ENCODE measurements around the gene MAK.
"Not testable (repeated sequence)": the region's sequence is repeated elsewhere in the genome, so short reads cannot be mapped to it uniquely, and the experiment has no call there.

The MAK gene

GRCh38 chr6:10792101-10792500 lies 46.2 kb downstream of the MAK start:
- in situ Hi-C loops (cut with MboI; ENCODE audit: low sequenced_read_pairs) = loop anchor here (10.0 kb wide), 1 partner anchor 277 kb away; no protein-coding TSS in a partner anchor

DNA sequence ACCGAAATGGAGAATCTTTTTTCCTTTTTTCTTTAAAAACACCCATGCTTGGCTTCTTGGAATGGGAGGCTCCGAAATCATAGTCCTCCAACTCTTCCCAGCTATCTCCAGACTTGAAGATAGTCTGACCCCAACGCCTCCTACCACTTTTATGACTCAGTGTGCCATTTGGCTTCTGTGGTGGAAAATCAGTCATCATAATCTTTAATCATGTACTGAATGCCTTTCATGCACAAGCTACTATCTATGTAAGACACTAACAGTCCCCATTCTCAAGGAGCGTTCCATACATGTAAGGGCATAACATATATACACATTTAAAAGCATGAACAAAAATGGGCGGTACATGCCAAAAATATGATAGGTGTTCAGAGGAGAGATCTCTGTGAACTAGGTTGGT lies 46.7 kb downstream of the MAK start:
- in situ Hi-C loops (cut with MboI; ENCODE audit: low sequenced_read_pairs) = loop anchor here (10.0 kb wide), 1 partner anchor 277 kb away; no protein-coding TSS in a partner anchor

DNA sequence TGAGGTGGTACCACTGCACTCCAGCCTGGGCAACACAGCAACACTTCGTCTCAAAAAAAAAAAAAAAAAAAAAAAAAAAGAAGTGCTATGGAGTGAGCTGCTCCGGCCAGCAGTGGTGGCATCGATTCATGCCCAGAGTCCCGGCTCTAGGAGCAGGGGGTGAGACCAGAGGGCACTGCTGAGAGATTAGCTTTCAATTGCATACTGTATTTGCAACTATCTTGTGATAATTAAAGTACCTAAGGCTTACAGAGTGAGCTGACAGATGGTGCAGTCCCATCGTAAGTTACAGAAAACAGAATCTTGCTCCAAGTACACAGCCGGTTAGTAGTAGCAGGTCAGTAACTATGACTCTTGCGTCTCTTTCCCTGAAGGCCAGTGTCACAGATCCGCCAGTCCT lies 59.3 kb downstream of the MAK start:
- in situ Hi-C loops (cut with MboI; ENCODE audit: low sequenced_read_pairs) = no loop called here

DNA sequence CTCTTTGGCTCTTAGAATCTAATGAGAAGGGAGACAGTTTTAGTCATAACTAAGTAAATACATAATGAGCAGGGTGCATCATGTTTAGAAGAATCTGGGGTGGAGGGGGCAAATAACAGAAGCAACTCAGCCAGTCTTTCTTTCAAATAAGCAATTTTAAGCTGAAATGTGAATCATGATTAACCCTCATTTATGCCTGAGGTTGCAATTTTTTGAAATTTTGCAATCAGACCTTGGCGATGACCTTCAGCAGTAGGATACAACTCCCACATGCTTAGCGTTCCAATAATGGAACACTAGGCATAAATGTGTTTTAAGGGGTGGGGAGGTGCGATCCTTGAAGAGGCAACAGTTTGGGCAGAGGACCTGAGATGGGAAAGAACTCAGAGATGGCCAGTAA lies 60.1 kb downstream of the MAK start:
- in situ Hi-C loops (cut with MboI; ENCODE audit: low sequenced_read_pairs) = no loop called here

GRCh38 chr6:10771371-10771894 lies 66.9 kb downstream of the MAK start:
- in situ Hi-C loops (cut with MboI; ENCODE audit: low sequenced_read_pairs) = no loop called here

DNA sequence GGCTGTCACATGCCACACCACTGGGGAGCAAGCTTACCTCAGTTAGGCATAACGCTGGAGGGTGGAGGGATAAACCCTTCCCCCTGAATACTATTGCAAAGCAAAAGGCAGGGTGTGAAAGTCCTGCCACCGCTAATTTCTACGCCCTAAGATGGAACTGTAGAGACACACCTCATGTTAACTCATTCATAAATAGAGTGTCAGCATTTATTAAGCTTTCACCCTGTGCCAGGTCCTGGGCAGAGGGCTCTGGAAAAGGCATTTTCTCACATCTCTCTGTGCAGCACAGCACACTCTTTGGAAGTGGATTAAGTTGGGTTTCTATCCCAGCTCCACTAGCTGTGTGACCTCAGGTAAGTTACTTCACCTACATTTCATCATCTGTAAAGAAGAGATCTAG lies 68.9 kb downstream of the MAK start:
- in situ Hi-C loops (cut with MboI; ENCODE audit: low sequenced_read_pairs) = no loop called here

- in situ Hi-C loops (cut with MboI; ENCODE audit: low sequenced_read_pairs) = no loop called here
These were observed 75.3 kb downstream of the MAK start for GRCh38 chr6:10763006-10763405.

GRCh38 chr6:10759884-10760329 lies 78.4 kb downstream of the MAK start:
- in situ Hi-C loops (cut with MboI; ENCODE audit: low sequenced_read_pairs) = no loop called here

DNA sequence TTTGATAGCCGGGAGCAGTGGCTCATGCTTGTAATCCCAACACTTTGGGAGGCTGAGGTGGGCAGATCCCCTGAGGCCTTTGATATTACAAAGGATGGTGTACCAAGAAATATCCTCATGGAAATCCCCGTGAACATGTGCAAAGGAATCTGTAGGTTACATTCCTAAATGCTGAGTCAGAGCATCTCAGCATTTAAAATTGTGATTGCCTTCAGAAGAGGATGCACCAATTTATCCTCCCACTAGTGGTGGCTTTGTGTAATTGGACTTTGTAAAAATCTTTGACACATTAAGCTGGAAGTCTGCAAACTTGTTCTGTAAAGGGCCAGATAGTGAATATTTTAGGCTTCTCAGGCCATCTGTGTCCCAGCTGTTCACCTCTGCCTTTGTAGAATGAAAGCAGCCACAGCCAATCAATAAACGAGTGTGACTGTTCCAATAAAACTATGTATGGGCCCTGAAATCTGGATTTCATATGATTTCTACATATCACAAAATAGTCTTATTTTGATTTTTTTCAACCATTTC lies 79.0 kb downstream of the MAK start:
- in situ Hi-C loops (cut with MboI; ENCODE audit: low sequenced_read_pairs) = no loop called here

DNA sequence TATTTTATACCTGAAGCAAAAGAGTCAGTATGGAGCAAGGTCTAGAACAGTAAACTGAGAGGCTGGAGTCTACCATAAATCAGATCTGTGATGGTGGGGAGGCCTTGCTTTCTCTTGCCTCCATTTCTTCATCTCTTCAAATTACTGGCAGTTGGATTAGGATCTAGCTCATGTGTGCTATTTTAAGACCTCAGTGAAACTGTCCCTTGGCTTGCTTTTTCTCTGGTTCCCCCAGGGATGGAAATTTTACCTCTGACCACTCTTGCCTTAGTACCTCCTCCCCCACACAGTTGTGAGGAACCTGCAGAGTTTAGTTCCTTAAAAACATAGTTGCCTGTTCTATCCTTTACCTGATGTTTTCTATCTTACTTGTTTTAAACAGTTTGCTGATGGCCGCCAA lies 82.3 kb downstream of the MAK start:
- in situ Hi-C loops (cut with MboI; ENCODE audit: low sequenced_read_pairs) = no loop called here

GRCh38 chr6:10751757-10752156 lies 86.6 kb downstream of the MAK start:
- in situ Hi-C loops (cut with MboI; ENCODE audit: low sequenced_read_pairs) = not testable (repeated sequence)

- in situ Hi-C loops (cut with MboI; ENCODE audit: low sequenced_read_pairs) = not testable (repeated sequence)
These were observed 87.8 kb downstream of the MAK start for GRCh38 chr6:10750568-10750967.

DNA sequence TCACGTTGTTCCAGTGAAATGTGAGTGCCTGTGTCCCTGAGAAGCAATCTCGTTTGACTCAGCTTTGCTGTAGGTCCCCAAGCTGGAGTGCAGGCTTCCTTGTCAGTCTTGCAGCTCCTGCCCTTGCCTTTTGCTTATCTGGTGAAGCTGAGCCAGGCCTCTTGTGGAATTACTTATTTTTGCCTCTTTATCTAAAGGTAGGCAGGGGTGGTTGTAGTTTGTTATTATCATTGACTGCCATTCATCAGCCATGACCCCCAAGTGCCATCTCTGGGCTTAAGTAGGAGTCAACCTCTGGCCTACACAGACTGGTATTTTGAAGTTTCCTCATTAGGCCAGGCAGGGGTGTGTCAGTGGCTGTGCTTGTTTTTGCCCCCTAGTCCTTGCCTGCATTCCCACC lies 88.6 kb downstream of the MAK start:
- in situ Hi-C loops (cut with MboI; ENCODE audit: low sequenced_read_pairs) = no loop called here

DNA sequence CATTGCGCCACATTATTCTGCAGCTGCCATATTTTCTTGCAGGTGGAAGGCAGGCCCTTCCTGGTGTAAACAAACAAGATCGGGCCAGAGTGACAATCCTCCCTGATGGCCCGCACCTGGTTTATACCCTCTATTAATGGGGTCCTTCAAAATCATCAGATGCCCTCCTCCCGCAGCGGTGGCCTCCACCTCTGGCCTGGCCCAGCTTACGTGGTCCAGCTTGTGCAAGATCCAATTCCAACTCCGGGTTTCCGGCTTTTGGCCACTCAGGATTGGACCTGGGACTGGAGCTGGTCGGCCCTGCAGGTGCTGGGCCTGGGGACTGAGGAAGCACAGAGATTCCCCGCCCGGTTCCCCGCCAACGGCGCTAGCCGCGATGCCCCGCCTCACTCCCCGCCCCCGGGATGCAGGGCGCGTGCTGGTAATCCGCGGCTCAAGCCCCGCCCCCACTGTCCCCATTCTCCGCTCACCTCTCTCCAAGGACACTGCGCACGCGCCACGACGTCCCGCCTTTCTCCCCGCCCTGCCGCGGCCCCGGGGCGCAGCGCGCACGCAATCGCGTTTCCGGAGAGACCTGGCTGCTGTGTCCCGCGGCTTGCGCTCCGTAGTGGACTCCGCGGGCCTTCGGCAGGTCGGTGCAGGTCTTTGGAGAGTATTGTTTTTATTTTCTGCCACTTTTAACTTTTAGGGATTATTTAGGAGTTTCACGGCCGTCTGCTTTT lies 90.9 kb downstream of the MAK start, which contains the start of gene TMEM14B:
Gene TMEM14B, plus strand, starts transcription at position 555 of the 722 bp plus-strand sequence. CDS start 1,441 bp downstream, outside the sequence.
- in situ Hi-C loops (cut with MboI; ENCODE audit: low sequenced_read_pairs) = no loop called here

- in situ Hi-C loops (cut with MboI; ENCODE audit: low sequenced_read_pairs) = no loop called here
These were observed 91.5 kb downstream of the MAK start for GRCh38 chr6:10746915-10747250.

DNA sequence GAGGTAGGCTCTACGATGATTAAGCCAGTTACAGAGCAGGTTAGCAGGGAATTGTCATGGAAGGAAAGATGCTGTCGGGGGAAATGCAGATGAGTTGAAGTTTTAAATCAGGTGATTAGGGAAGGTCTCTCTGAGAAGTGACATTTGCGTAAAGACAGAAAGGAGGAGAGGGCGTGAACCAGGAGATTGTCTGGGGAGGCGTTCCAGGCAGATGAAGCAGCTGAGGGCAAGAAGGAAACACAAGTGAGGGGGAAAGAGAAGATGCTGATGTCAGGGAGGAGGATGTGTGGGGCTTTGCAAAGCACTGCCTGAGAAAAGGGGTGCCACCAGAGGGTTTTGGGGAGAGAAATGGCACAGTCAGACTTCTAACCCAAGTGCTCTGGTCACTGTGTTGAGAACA lies 93.2 kb downstream of the MAK start:
- in situ Hi-C loops (cut with MboI; ENCODE audit: low sequenced_read_pairs) = no loop called here

DNA sequence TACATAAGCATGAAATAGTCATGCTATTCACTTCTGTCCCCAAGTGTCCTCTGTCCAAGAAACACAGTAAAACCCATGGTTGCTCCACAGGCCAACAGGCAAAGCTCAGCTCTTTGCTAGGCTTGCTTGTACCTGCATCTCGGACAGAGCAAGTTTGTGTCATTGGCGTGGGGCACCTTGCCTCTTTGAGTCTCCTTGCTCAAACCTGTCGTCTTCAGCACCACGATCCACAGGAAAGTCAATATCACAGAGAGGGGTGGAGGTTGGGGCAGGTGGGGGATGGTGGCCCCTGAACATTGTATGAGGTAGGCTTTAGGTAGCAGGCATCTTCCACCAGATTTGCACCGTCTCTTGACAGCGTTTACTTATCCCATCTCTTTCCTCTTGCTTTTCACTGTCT lies 94.8 kb downstream of the MAK start:
- in situ Hi-C loops (cut with MboI; ENCODE audit: low sequenced_read_pairs) = no loop called here

DNA sequence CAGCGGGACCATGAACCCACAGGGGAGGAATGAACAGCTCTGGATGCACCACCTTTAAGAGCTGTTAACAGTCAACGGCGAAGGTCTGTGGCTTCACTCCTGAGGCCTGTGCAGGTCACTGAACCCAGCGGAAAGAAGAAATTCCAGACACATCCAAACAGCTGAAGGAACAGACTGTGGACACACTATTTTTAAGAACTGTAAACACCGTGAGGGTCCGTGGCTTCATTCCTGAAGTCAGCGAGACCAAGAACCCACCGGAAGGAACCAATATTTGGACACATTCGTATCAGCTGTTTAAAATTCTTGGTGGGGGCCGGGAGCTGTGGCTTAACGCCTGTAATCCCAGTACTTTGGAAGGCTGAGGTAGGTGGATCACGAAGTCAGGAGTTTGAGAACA lies 96.1 kb downstream of the MAK start:
- in situ Hi-C loops (cut with MboI; ENCODE audit: low sequenced_read_pairs) = no loop called here

- in situ Hi-C loops (cut with MboI; ENCODE audit: low sequenced_read_pairs) = not testable (repeated sequence)
These were observed 96.7 kb downstream of the MAK start for GRCh38 chr6:10741643-10742042.

- in situ Hi-C loops (cut with MboI; ENCODE audit: low sequenced_read_pairs) = no loop called here
These were observed 98.3 kb downstream of the MAK start for GRCh38 chr6:10740061-10740460.

- in situ Hi-C loops (cut with MboI; ENCODE audit: low sequenced_read_pairs) = no loop called here
These were observed 101.6 kb downstream of the MAK start for GRCh38 chr6:10736731-10737130.

- in situ Hi-C loops (cut with MboI; ENCODE audit: low sequenced_read_pairs) = no loop called here
These were observed 104.5 kb downstream of the MAK start for GRCh38 chr6:10733863-10734262.

Data from HL-60/S4 (cell line).